HEK293 (cell line): Measurements from ENCODE around the gene EDA2R.
A peak's percentile ranks its signal among the peaks of the same experiment; 100 is the strongest.

Experiments used
- GLIS1 ChIP-seq: fragments of 450-650 bp; formaldehyde crosslinking; IDR thresholded peaks from 2 replicates; pipeline ENCODE4 v1.5.1; 2016; ENCODE audit warnings: missing biosample characterization, missing genetic modification characterization
- KLF7 ChIP-seq: fragments of 450-650 bp; formaldehyde crosslinking; IDR thresholded peaks from 2 replicates; pipeline ENCODE4 v1.5.1; 2016; ENCODE audit warnings: missing biosample characterization, missing genetic modification characterization, borderline replicate concordance
- PRDM1 ChIP-seq: fragments of 450-650 bp; formaldehyde crosslinking; IDR thresholded peaks from 2 replicates; pipeline ENCODE4; 2016; ENCODE audit warnings: missing biosample characterization, missing genetic modification characterization
- REPIN1 ChIP-seq: fragments of 450-650 bp; formaldehyde crosslinking; IDR thresholded peaks from 2 replicates; pipeline ENCODE4 v1.5.1; 2017; ENCODE audit warnings: missing biosample characterization, missing genetic modification characterization, low read depth
- SALL2 ChIP-seq: fragments of 450-650 bp; formaldehyde crosslinking; IDR thresholded peaks from 2 replicates; pipeline ENCODE4 v1.5.0; 2017; ENCODE audit warnings: missing biosample characterization, mild to moderate bottlenecking, missing genetic modification characterization, borderline replicate concordance
- ZBTB20 ChIP-seq: fragments of 450-650 bp; formaldehyde crosslinking; IDR thresholded peaks from 2 replicates; pipeline ENCODE4 v1.5.1; 2016; ENCODE audit warnings: missing biosample characterization, missing genetic modification characterization
- ZBTB21 ChIP-seq: fragments of 450-650 bp; formaldehyde crosslinking; IDR thresholded peaks from 2 replicates; pipeline ENCODE4 v1.5.1; 2017; ENCODE audit warnings: missing biosample characterization, missing genetic modification characterization
- ZBTB7A ChIP-seq: fragments of 450-650 bp; formaldehyde crosslinking; IDR thresholded peaks from 2 replicates; pipeline ENCODE4 v1.5.1; 2016; ENCODE audit warnings: low read depth, missing biosample characterization, missing genetic modification characterization
- ZNF174 ChIP-seq: fragments of 450-650 bp; formaldehyde crosslinking; IDR thresholded peaks from 2 replicates; pipeline ENCODE4 v1.5.0; 2017; ENCODE audit warnings: missing biosample characterization, mild to moderate bottlenecking, missing genetic modification characterization
- ZNF19 ChIP-seq: fragments of 450-650 bp; formaldehyde crosslinking; IDR thresholded peaks from 2 replicates; pipeline ENCODE4; 2016; ENCODE audit warnings: missing biosample characterization, missing genetic modification characterization, low read depth
- ZNF324 ChIP-seq: fragments of 450-650 bp; formaldehyde crosslinking; IDR thresholded peaks from 2 replicates; pipeline ENCODE4 v1.5.1; 2016; ENCODE audit warnings: missing biosample characterization, missing genetic modification characterization
- ZNF366 ChIP-seq: fragments of 450-650 bp; formaldehyde crosslinking; conservative IDR thresholded peaks from 2 replicates; pipeline ENCODE4 v1.5.1; 2016; ENCODE audit warnings: missing biosample characterization, missing genetic modification characterization
- ZNF658 ChIP-seq: fragments of 450-650 bp; formaldehyde crosslinking; IDR thresholded peaks from 2 replicates; pipeline ENCODE4; 2016; ENCODE audit warnings: missing biosample characterization, missing genetic modification characterization
- ZNF660 ChIP-seq: fragments of 450-650 bp; IDR thresholded peaks from 2 replicates; pipeline ENCODE4 v1.5.1; 2018; ENCODE audit warnings: missing biosample characterization, mild to moderate bottlenecking, missing genetic modification characterization
- ZNF670 ChIP-seq: fragments of 450-650 bp; formaldehyde crosslinking; IDR thresholded peaks from 2 replicates; pipeline ENCODE4 v1.5.1; 2016; ENCODE audit warnings: missing biosample characterization, missing genetic modification characterization, low read depth
- ZNF701 ChIP-seq: fragments of 450-650 bp; formaldehyde crosslinking; IDR thresholded peaks from 2 replicates; pipeline ENCODE4 v1.5.1; 2016; ENCODE audit warnings: missing biosample characterization, missing genetic modification characterization
- ZNF768 ChIP-seq: fragments of 450-650 bp; formaldehyde crosslinking; IDR thresholded peaks from 2 replicates; pipeline ENCODE4 v1.5.1; 2018; ENCODE audit warnings: missing biosample characterization, mild to moderate bottlenecking, missing genetic modification characterization
- ZNF777 ChIP-seq: fragments of 450-650 bp; formaldehyde crosslinking; IDR thresholded peaks from 2 replicates; pipeline ENCODE4 v1.5.1; 2017; ENCODE audit warnings: missing biosample characterization, missing genetic modification characterization, borderline replicate concordance
- TF ChIP-seq, protein P1 (sequence below): fragments of 450-650 bp; formaldehyde crosslinking; IDR thresholded peaks from 2 replicates; pipeline ENCODE4 v1.5.1; 2017; ENCODE audit warnings: missing biosample characterization, missing genetic modification characterization
- TF ChIP-seq, protein P2 (sequence below): fragments of 450-650 bp; formaldehyde crosslinking; optimal IDR thresholded peaks from 2 replicates; pipeline ENCODE3; 2016; ENCODE audit warnings: missing biosample characterization, mild to moderate bottlenecking, missing genetic modification characterization
- TF ChIP-seq, protein P3 (sequence below): fragments of 450-650 bp; formaldehyde crosslinking; IDR thresholded peaks from 2 replicates; pipeline ENCODE4 v1.5.1; 2016; ENCODE audit warnings: missing biosample characterization, missing genetic modification characterization
- TF ChIP-seq, protein P4 (sequence below): fragments of 450-650 bp; IDR thresholded peaks from 2 replicates; pipeline ENCODE4 v1.5.1; 2018; ENCODE audit warnings: missing biosample characterization, mild to moderate bottlenecking, missing genetic modification characterization
- TF ChIP-seq, protein P5 (sequence below): fragments of 450-650 bp; formaldehyde crosslinking; IDR thresholded peaks from 2 replicates; pipeline ENCODE4 v1.5.1; 2016; ENCODE audit warnings: missing biosample characterization, missing genetic modification characterization
- TF ChIP-seq, protein P6 (sequence below): fragments of 450-650 bp; formaldehyde crosslinking; IDR thresholded peaks from 2 replicates; pipeline ENCODE4 v1.5.1; 2016; ENCODE audit warnings: missing biosample characterization, missing genetic modification characterization

Gene EDA2R

DNA sequence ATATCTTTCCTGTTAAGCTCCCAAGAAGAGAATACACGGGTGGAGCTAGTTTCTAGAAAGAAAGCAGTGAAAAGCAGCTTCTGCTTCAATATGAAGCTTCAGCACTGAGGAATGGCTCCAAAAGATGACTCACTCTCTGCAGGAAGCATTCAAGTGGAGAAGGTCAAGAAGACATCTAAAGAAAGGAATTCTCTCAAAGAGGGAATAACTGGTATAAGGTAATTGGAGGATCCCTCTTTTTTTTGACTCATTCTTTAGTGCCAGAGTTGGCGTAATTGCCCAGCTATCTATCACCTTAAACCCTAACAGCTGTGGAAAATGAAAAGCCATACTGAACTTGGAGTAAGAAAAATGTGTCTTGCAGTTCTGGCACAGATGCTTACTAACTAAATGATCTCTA, 3.5 kb downstream of the EDA2R start (continued):
- TF ChIP-seq, protein P1, sequence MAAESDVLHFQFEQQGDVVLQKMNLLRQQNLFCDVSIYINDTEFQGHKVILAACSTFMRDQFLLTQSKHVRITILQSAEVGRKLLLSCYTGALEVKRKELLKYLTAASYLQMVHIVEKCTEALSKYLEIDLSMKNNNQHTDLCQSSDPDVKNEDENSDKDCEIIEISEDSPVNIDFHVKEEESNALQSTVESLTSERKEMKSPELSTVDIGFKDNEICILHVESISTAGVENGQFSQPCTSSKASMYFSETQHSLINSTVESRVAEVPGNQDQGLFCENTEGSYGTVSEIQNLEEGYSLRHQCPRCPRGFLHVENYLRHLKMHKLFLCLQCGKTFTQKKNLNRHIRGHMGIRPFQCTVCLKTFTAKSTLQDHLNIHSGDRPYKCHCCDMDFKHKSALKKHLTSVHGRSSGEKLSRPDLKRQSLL (tag by site-specific recombination): no peak
- no peak for TF ChIP-seq SALL2 (tag by site-specific recombination)
- 0 out of 2 replicates have a peak, but pooled peaks have one; percentile 30 for TF ChIP-seq ZNF366
- TF ChIP-seq KLF7 (tag by site-specific recombination): no peak
- no peak for TF ChIP-seq ZNF19 (tag by site-specific recombination)
- TF ChIP-seq ZBTB20 (tag by site-specific recombination): no peak
- no peak for TF ChIP-seq ZBTB21 (tag by site-specific recombination)
- TF ChIP-seq, protein P2, sequence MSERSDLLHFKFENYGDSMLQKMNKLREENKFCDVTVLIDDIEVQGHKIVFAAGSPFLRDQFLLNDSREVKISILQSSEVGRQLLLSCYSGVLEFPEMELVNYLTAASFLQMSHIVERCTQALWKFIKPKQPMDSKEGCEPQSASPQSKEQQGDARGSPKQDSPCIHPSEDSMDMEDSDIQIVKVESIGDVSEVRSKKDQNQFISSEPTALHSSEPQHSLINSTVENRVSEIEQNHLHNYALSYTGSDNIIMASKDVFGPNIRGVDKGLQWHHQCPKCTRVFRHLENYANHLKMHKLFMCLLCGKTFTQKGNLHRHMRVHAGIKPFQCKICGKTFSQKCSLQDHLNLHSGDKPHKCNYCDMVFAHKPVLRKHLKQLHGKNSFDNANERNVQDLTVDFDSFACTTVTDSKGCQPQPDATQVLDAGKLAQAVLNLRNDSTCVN (tag by site-specific recombination): no peak
- TF ChIP-seq, protein P3, sequence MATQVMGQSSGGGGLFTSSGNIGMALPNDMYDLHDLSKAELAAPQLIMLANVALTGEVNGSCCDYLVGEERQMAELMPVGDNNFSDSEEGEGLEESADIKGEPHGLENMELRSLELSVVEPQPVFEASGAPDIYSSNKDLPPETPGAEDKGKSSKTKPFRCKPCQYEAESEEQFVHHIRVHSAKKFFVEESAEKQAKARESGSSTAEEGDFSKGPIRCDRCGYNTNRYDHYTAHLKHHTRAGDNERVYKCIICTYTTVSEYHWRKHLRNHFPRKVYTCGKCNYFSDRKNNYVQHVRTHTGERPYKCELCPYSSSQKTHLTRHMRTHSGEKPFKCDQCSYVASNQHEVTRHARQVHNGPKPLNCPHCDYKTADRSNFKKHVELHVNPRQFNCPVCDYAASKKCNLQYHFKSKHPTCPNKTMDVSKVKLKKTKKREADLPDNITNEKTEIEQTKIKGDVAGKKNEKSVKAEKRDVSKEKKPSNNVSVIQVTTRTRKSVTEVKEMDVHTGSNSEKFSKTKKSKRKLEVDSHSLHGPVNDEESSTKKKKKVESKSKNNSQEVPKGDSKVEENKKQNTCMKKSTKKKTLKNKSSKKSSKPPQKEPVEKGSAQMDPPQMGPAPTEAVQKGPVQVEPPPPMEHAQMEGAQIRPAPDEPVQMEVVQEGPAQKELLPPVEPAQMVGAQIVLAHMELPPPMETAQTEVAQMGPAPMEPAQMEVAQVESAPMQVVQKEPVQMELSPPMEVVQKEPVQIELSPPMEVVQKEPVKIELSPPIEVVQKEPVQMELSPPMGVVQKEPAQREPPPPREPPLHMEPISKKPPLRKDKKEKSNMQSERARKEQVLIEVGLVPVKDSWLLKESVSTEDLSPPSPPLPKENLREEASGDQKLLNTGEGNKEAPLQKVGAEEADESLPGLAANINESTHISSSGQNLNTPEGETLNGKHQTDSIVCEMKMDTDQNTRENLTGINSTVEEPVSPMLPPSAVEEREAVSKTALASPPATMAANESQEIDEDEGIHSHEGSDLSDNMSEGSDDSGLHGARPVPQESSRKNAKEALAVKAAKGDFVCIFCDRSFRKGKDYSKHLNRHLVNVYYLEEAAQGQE: 0 out of 2 replicates have a peak, but pooled peaks have one; percentile 15
- TF ChIP-seq ZNF660 (tag by site-specific recombination): 0 out of 2 replicates have a peak, but pooled peaks have one; percentile 34
- TF ChIP-seq ZNF174 (tag by site-specific recombination): no peak
- TF ChIP-seq GLIS1: 0 out of 2 replicates have a peak, but pooled peaks have one; percentile 11
- TF ChIP-seq ZNF324: no peak
- no peak for TF ChIP-seq ZNF701
- TF ChIP-seq, protein P4, sequence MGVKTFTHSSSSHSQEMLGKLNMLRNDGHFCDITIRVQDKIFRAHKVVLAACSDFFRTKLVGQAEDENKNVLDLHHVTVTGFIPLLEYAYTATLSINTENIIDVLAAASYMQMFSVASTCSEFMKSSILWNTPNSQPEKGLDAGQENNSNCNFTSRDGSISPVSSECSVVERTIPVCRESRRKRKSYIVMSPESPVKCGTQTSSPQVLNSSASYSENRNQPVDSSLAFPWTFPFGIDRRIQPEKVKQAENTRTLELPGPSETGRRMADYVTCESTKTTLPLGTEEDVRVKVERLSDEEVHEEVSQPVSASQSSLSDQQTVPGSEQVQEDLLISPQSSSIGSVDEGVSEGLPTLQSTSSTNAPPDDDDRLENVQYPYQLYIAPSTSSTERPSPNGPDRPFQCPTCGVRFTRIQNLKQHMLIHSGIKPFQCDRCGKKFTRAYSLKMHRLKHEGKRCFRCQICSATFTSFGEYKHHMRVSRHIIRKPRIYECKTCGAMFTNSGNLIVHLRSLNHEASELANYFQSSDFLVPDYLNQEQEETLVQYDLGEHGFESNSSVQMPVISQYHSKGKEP (tag by site-specific recombination): no peak
- TF ChIP-seq ZNF768 (tag by site-specific recombination): no peak
- TF ChIP-seq ZNF658 (tag by site-specific recombination): no peak
- no peak for TF ChIP-seq ZBTB7A (tag by site-specific recombination)
- TF ChIP-seq ZNF670 (tag by site-specific recombination): no peak
- no peak for TF ChIP-seq REPIN1 (tag by site-specific recombination)
- peak; percentile 48; the same call in 1 of the 2 replicates for TF ChIP-seq PRDM1 (tag by site-specific recombination)
- TF ChIP-seq ZNF777 (tag by site-specific recombination): no peak
- TF ChIP-seq, protein P5, sequence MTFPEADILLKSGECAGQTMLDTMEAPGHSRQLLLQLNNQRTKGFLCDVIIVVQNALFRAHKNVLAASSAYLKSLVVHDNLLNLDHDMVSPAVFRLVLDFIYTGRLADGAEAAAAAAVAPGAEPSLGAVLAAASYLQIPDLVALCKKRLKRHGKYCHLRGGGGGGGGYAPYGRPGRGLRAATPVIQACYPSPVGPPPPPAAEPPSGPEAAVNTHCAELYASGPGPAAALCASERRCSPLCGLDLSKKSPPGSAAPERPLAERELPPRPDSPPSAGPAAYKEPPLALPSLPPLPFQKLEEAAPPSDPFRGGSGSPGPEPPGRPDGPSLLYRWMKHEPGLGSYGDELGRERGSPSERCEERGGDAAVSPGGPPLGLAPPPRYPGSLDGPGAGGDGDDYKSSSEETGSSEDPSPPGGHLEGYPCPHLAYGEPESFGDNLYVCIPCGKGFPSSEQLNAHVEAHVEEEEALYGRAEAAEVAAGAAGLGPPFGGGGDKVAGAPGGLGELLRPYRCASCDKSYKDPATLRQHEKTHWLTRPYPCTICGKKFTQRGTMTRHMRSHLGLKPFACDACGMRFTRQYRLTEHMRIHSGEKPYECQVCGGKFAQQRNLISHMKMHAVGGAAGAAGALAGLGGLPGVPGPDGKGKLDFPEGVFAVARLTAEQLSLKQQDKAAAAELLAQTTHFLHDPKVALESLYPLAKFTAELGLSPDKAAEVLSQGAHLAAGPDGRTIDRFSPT (tag by site-specific recombination): 0 out of 2 replicates have a peak, but pooled peaks have one; percentile 49
- TF ChIP-seq, protein P6, sequence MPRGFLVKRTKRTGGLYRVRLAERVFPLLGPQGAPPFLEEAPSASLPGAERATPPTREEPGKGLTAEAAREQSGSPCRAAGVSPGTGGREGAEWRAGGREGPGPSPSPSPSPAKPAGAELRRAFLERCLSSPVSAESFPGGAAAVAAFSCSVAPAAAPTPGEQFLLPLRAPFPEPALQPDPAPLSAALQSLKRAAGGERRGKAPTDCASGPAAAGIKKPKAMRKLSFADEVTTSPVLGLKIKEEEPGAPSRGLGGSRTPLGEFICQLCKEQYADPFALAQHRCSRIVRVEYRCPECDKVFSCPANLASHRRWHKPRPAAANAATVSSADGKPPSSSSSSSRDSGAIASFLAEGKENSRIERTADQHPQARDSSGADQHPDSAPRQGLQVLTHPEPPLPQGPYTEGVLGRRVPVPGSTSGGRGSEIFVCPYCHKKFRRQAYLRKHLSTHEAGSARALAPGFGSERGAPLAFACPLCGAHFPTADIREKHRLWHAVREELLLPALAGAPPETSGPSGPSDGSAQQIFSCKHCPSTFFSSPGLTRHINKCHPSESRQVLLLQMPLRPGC (tag by site-specific recombination): no peak
